H1 (cell line): ENCODE measurements around the gene LYL1. TPM values are rescaled to one million over a fixed set of nuclear protein-coding genes. Genes with fewer than 3 reads are reported as not detected.

ENCODE experiments used
- CTCF ChIA-PET: fragments of 300-600 bp; sonication (Branson Sonifier 250); formaldehyde crosslinking; loops from one replicate; lab custom pipeline; 2021; ENCODE audit not compliant: partially characterized antibody; lab: Charles Lee
- POLR2A ChIA-PET: fragments of 300-600 bp; sonication (Branson Sonifier 250); formaldehyde crosslinking; loops from one replicate; lab custom pipeline; 2021; ENCODE audit warnings: inconsistent platforms; ENCODE audit not compliant: partially characterized antibody; lab: Charles Lee
- DNase-seq, 2 experiments: peaks; one replicate each; pipeline versions ENCODE4 v3.0.0 to v3.0.0-alpha.2; 2010 to 2022; ENCODE audit warnings: low spot score in 2 of 2, low read depth in 1 of 2, mixed read lengths in 1 of 2
- FAIRE-seq: peaks from 2 replicates; lab custom pipeline; 2011; peaks lifted over from hg19 to GRCh38; lab: Jason Lieb, UNC
- H2AFZ ChIP-seq: 2 replicates; pipeline ENCODE4 v1.8.1; 2012; ENCODE audit warnings: low read length, inconsistent platforms
- H2AK5ac ChIP-seq: 2 replicates; pipeline ENCODE4 v1.6.1; 2013; ENCODE audit warnings: low read depth, low read length
- H2BK120ac ChIP-seq: replicated peaks from 2 replicates; pipeline ENCODE3; 2013; ENCODE audit warnings: low read depth, low read length, inconsistent platforms
- H2BK12ac ChIP-seq: 2 replicates; pipeline ENCODE4 v1.6.1; 2013; ENCODE audit warnings: low read depth, low read length
- H2BK15ac ChIP-seq: 2 replicates; pipeline ENCODE4 v1.6.1; 2013; ENCODE audit warnings: low read length
- H2BK20ac ChIP-seq: 2 replicates; pipeline ENCODE4 v1.6.1; 2013; ENCODE audit warnings: low read length
- H2BK5ac ChIP-seq: 2 replicates; pipeline ENCODE4 v1.6.1; 2013; ENCODE audit warnings: low read depth, low read length
- H3K14ac ChIP-seq: 2 replicates; pipeline ENCODE4 v1.6.1; 2013; ENCODE audit warnings: inconsistent platforms; ENCODE audit not compliant: insufficient read length
- H3K18ac ChIP-seq: 2 replicates; pipeline ENCODE4 v1.6.1; 2013; ENCODE audit warnings: low read length; ENCODE audit errors: extremely low read depth
- H3K23ac ChIP-seq: 2 replicates; pipeline ENCODE4 v1.6.1; 2013; ENCODE audit warnings: inconsistent platforms; ENCODE audit not compliant: insufficient read length
- H3K23me2 ChIP-seq: 2 replicates; pipeline ENCODE4 v1.6.1; 2013; ENCODE audit warnings: low read depth, low read length
- H3K27ac ChIP-seq: 2 replicates; pipeline ENCODE4 v1.6.1; 2011; ENCODE audit warnings: low read depth, low read length, inconsistent platforms
- H3K27me3 ChIP-seq, 4 experiments: replicated peaks in 1 of 4; 1 replicate in 1 of 4; 2 replicates in 3 of 4; pipeline versions ENCODE4 v1.6.1 to v1.8.1; 2011 to 2013; ENCODE audit warnings: low read length in 3 of 4, mild to moderate bottlenecking in 3 of 4, inconsistent platforms in 2 of 4, mixed read lengths in 2 of 4, moderate library complexity in 1 of 4; ENCODE audit not compliant: control insufficient read depth in 3 of 4, insufficient read depth in 3 of 4; ENCODE audit errors: extremely low read depth in 1 of 4
- H3K36me3 ChIP-seq, 4 experiments: 2 replicates each; pipeline versions ENCODE4 v1.6.1 to v1.8.1; 2011 to 2013; ENCODE audit warnings: mild to moderate bottlenecking in 4 of 4, low read length in 3 of 4, moderate library complexity in 2 of 4, control low read depth in 1 of 4, inconsistent platforms in 1 of 4; ENCODE audit not compliant: insufficient read depth in 4 of 4, control insufficient read depth in 2 of 4
- H3K4ac ChIP-seq: replicated peaks from 2 replicates; pipeline ENCODE3; 2013; ENCODE audit warnings: low read length, low read depth, mixed read lengths, inconsistent platforms; ENCODE audit not compliant: insufficient read length
- H3K4me1 ChIP-seq, 4 experiments: replicated peaks in 1 of 4; 1 replicate in 1 of 4; 2 replicates in 3 of 4; pipeline versions ENCODE4 v1.6.1 to v1.8.1; 2011 to 2013; ENCODE audit warnings: low read length in 3 of 4, inconsistent platforms in 2 of 4, mixed read lengths in 1 of 4; ENCODE audit not compliant: insufficient read depth in 4 of 4, control insufficient read depth in 3 of 4
- H3K4me2 ChIP-seq, 2 experiments: 2 replicates each; pipeline versions ENCODE4 v1.6.1 to v1.8.1; 2011 to 2013; ENCODE audit warnings: low read depth in 2 of 2, low read length in 2 of 2, control low read depth in 1 of 2, inconsistent platforms in 1 of 2, mild to moderate bottlenecking in 1 of 2; ENCODE audit not compliant: insufficient read depth in 1 of 2
- H3K4me3 ChIP-seq, 4 experiments: fragments of 200-600, 300-600 bp in 1 of 4; sonication (generic), shearing (Covaris generic), sonication (Bioruptor Twin) in 1 of 4; 2 replicates each; pipeline versions ENCODE4 v1.5.1 to v1.8.1; 2011 to 2016; ENCODE audit warnings: low read length in 4 of 4, low read depth in 3 of 4, control low read depth in 2 of 4, inconsistent platforms in 2 of 4, mild to moderate bottlenecking in 2 of 4, mixed read lengths in 1 of 4, moderate library complexity in 1 of 4; ENCODE audit not compliant: insufficient read depth in 2 of 4; ENCODE audit errors: extremely low read depth in 1 of 4
- H3K56ac ChIP-seq: replicated peaks from 2 replicates; pipeline ENCODE3; 2013; ENCODE audit warnings: low read depth, mild to moderate bottlenecking, mixed read lengths, low read length, inconsistent platforms; ENCODE audit not compliant: insufficient read length
- H3K79me1 ChIP-seq: 2 replicates; pipeline ENCODE4 v1.6.1; 2013; ENCODE audit warnings: low read depth, low read length, control low read depth
- H3K79me2 ChIP-seq, 2 experiments: 2 replicates each; pipeline versions ENCODE4 v1.6.1 to v1.8.1; 2012 to 2013; ENCODE audit warnings: low read length in 2 of 2, mild to moderate bottlenecking in 2 of 2, inconsistent platforms in 1 of 2; ENCODE audit not compliant: insufficient read depth in 2 of 2, control insufficient read depth in 1 of 2
- H3K9ac ChIP-seq, 4 experiments: replicated peaks in 1 of 4; 1 replicate in 1 of 4; 2 replicates in 3 of 4; pipeline versions ENCODE4 v1.6.1 to v1.8.1; 2011 to 2013; ENCODE audit warnings: low read depth in 3 of 4, low read length in 3 of 4, control low read depth in 2 of 4, mild to moderate bottlenecking in 2 of 4, moderate library complexity in 2 of 4, inconsistent platforms in 1 of 4; ENCODE audit errors: extremely low read depth in 1 of 4
- H3K9me3 ChIP-seq, 2 experiments: 2 replicates each; pipeline versions ENCODE4 v1.6.1 to v1.8.1; 2012 to 2013; ENCODE audit warnings: mild to moderate bottlenecking in 2 of 2, moderate library complexity in 2 of 2, control low read depth in 1 of 2, inconsistent platforms in 1 of 2, low read depth in 1 of 2, low read length in 1 of 2, mixed read lengths in 1 of 2; ENCODE audit not compliant: insufficient read depth in 2 of 2
- H4K20me1 ChIP-seq, 2 experiments: replicated peaks in 1 of 2; 2 replicates each; pipeline versions ENCODE3 to v1.8.1; 2011 to 2013; ENCODE audit warnings: inconsistent platforms in 2 of 2, low read length in 2 of 2, mild to moderate bottlenecking in 1 of 2; ENCODE audit not compliant: insufficient read depth in 2 of 2, control insufficient read depth in 1 of 2
- H4K5ac ChIP-seq: 2 replicates; pipeline ENCODE4 v1.6.1; 2013; ENCODE audit warnings: low read length, low read depth, mixed read lengths, inconsistent platforms; ENCODE audit not compliant: insufficient read length
- H4K8ac ChIP-seq: 2 replicates; pipeline ENCODE4 v1.8.0; 2013; ENCODE audit warnings: mild to moderate bottlenecking, moderate library complexity, low read length, inconsistent platforms; ENCODE audit not compliant: insufficient read depth; ENCODE audit errors: extremely low read depth
- H4K91ac ChIP-seq: replicated peaks from 2 replicates; pipeline ENCODE3; 2013; ENCODE audit warnings: low read length, mixed read lengths, inconsistent platforms; ENCODE audit not compliant: insufficient read length
- BCL11A ChIP-seq, 2 experiments: IDR thresholded peaks; one replicate each; pipeline ENCODE4 v1.6.1; 2011; ENCODE audit warnings: low read depth in 2 of 2, low read length in 2 of 2, mild to moderate bottlenecking in 2 of 2
- CREB1 ChIP-seq: IDR thresholded peaks from 2 replicates; pipeline ENCODE4 v1.6.1; 2012; ENCODE audit warnings: inconsistent platforms
- SIN3A ChIP-seq, 2 experiments: IDR thresholded peaks in 1 of 2; conservative IDR thresholded peaks in 1 of 2; 2 replicates each; pipeline ENCODE4 v1.6.1; 2011 to 2012; ENCODE audit warnings: low read length in 2 of 2, improper control_type of control experiment in 1 of 2, low read depth in 1 of 2, mild to moderate bottlenecking in 1 of 2
- TEAD4 ChIP-seq: IDR thresholded peaks from 2 replicates; pipeline ENCODE4 v1.6.1; 2012; ENCODE audit warnings: low read depth, low read length, inconsistent platforms, mixed read lengths
- WGBS, 2 experiments: shearing (Covaris generic) in 1 of 2; methylation state at CpG; one replicate each; pipeline versions ENCODE4 v1.1.6 to v1.1.7; 2013 to 2015; ENCODE audit warnings: low lambda C conversion rate in 2 of 2, mixed read lengths in 2 of 2, inconsistent platforms in 1 of 2, low coverage in 1 of 2, missing lambda C conversion rate in 1 of 2; ENCODE audit not compliant: insufficient replicate concordance in 2 of 2, insufficient coverage in 1 of 2, insufficient read length in 1 of 2; ENCODE audit errors: extremely low coverage in 1 of 2, missing lambda C conversion rate in 1 of 2; 5-methylcytosine and 5-hydroxymethylcytosine counted together
- polyA plus RNA-seq, 7 experiments: library from polyadenylated mRNA; depleted of rRNA in 3 of 7; stranded (reverse) in 5 of 7; unstranded in 2 of 7; fragments of >200 nt in 5 of 7; fragments of 200-250 nt in 2 of 7; gene quantifications; 1 replicate in 5 of 7; 2 replicates in 1 of 7; 4 replicates in 1 of 7; pipeline versions ENCODE4 v1.2.1 to v1.2.3, GENCODE V29; 2011 to 2013; ENCODE audit warnings: missing spikeins in 2 of 7, mixed read lengths in 2 of 7
- total RNA-seq: library from RNA; stranded (reverse); fragmentation: NEBNext Ultra II Directional; extraction: Animal tissue kit (Norgen Biotek cat#: 25700); gene quantifications from 2 replicates; pipeline ENCODE4 v1.2.1, GENCODE V29; 2021

The LYL1 gene
- total and polyA plus RNA-seq, 2 of the 8 experiments (the other 6 are each of a cell fraction or from before 2014, with no cell fraction given) = 0.58 to 0.76 TPM

DNA sequence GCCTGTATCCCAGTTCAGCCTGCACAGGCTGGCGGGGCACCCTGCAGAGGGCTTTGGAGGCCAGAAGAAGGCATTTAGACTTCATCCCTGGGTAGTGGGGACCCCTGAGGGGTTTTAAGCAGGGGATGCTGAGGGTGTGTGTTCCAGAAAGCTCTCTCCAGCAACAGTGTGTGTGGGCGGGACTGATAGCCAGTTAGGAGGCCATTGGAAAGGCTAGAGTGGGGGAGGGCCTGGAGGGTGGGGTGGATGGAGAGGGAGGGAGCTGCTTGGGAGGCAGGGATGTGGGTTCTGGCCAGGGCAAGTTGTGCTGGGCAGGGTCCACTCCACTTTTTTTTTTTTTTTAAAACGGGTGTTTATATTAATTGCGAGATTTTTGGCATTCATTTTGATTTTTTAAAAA is 28.3 kb downstream of the LYL1 start:
- Histone ChIP-seq H4K91ac (no peak overlapping the region), H2AK5ac (no peak overlapping the region), H3K4me3 (no peak overlapping the region), H3K36me3 (no peaks in the 10 kb centered on the region), H3K27me3 (peaks cover 0 to 19% (median 13%) of the 10 kb centered on the region in 4 experiments; a peak in 6 of 7 replicates), H3K9ac (no peak overlapping the region), H2BK5ac (no peak overlapping the region), H3K4me1 (peaks cover 8 to 29% (median 21%) of the 10 kb centered on the region in 4 experiments), H4K8ac (no peak overlapping the region), H4K5ac (no peak overlapping the region), H4K20me1 (no peaks in the 10 kb centered on the region), H3K79me1 (no peaks in the 10 kb centered on the region), H3K27ac (no peak overlapping the region), H3K23me2 (0 out of 2 replicates have a peak, but pooled peaks cover 1% of the 10 kb centered on the region), H3K18ac (no peak overlapping the region), H3K14ac (no peak overlapping the region), H2BK120ac (no peak overlapping the region), H3K23ac (no peak overlapping the region), H3K79me2 (no peaks in the 10 kb centered on the region), H2BK12ac (no peak overlapping the region), H2BK15ac (no peak overlapping the region), H2BK20ac (no peak overlapping the region), H3K56ac (no peak overlapping the region), H3K4ac (no peak overlapping the region), H3K4me2 (no peak overlapping the region), H3K9me3 (no peaks in the 10 kb centered on the region), H2AFZ (no peak overlapping the region)
- no peak for FAIRE-seq
- no peak for DNase-seq
- WGBS, 2 experiments = 90% methylated on average over 2 of the region's 4 CpGs; no CpG with 5 or more reads in 1 of the 2 experiments
- ChIA-PET POLR2A (interaction anchor here (1.1 to 2.2 kb wide), 3 partner anchors 19 to 42 kb away, joined by 3 to 5 read pairs (median 4); no protein-coding TSS in a partner anchor), CTCF (interaction anchor here (0.6 to 48.8 kb wide), 6 partner anchors 8 to 1639 kb away, joined by 3 to 1145 read pairs (median 76); partner anchors contain the start of gene PRKCSH)
- TF ChIP-seq TEAD4 (no peak), CREB1 (no peak), BCL11A (IDR thresholded peaks at IDR 0.05; ENCODE audit: low read depth in 2 of 2, low read length in 2 of 2) (no peak), SIN3A (conservative IDR thresholded peaks at IDR 0.05 in 1 of 2, IDR thresholded peaks at IDR 0.05 in 1 of 2; ENCODE audit: low read depth in 1 of 2, low read length in 2 of 2) (no peak)
